ENCODE results near the gene ZP3.
"Not testable (repeated sequence)": the region's sequence is repeated elsewhere in the genome, so short reads cannot be mapped to it uniquely, and the experiment has no call there.

DNA sequence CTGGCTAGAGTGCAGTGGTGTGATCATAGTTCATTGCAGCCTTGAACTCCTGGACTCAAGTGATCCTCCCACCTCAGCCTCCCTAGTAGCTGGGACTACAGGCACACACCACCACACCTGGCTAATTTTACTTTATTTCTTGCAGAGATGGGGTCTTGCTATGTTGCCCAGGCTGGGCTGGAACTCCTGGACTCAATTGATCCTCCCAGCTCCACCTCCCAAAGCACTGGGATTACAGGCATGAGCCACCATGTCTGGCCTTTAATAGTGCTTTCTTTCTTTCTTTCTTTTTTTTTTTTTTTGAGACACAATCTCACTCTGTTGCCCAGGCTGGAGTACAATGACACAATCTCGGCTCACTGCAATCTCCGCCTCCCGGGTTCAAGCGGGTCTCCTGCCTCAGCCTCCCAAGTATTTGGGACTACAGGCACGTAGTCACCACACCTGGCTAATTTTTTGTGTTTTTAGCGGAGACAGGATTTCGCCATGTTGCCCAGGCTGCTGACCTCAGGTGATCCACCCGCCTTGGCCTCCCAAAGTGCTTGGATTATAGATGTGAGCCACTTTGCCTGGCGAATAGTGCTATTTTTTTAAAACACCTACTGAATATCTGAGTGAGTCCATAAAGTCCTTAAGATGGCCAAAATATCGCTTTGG, 7.0 kb upstream of the ZP3 start:
- TF ChIP-seq, protein P1, sequence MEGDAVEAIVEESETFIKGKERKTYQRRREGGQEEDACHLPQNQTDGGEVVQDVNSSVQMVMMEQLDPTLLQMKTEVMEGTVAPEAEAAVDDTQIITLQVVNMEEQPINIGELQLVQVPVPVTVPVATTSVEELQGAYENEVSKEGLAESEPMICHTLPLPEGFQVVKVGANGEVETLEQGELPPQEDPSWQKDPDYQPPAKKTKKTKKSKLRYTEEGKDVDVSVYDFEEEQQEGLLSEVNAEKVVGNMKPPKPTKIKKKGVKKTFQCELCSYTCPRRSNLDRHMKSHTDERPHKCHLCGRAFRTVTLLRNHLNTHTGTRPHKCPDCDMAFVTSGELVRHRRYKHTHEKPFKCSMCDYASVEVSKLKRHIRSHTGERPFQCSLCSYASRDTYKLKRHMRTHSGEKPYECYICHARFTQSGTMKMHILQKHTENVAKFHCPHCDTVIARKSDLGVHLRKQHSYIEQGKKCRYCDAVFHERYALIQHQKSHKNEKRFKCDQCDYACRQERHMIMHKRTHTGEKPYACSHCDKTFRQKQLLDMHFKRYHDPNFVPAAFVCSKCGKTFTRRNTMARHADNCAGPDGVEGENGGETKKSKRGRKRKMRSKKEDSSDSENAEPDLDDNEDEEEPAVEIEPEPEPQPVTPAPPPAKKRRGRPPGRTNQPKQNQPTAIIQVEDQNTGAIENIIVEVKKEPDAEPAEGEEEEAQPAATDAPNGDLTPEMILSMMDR (IDR thresholded peaks at IDR 0.05; ENCODE audit: borderline replicate concordance, extremely low read depth, low read length, poor library complexity, severe bottlenecking), result not testable (repeated sequence)
- TF ChIP-seq EZH2 (IDR thresholded peaks at IDR 0.05; ENCODE audit: borderline replicate concordance, low read depth, low read length, severe bottlenecking), result not testable (repeated sequence)
